ENCODE data around the gene RSPH9. TPM values are rescaled to one million over a fixed set of nuclear protein-coding genes. Genes with fewer than 3 reads are reported as not detected.

The RSPH9 gene, protein sequence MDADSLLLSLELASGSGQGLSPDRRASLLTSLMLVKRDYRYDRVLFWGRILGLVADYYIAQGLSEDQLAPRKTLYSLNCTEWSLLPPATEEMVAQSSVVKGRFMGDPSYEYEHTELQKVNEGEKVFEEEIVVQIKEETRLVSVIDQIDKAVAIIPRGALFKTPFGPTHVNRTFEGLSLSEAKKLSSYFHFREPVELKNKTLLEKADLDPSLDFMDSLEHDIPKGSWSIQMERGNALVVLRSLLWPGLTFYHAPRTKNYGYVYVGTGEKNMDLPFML
- 0.43 and 2.4 TPM in 2 replicates for total RNA-seq

DNA sequence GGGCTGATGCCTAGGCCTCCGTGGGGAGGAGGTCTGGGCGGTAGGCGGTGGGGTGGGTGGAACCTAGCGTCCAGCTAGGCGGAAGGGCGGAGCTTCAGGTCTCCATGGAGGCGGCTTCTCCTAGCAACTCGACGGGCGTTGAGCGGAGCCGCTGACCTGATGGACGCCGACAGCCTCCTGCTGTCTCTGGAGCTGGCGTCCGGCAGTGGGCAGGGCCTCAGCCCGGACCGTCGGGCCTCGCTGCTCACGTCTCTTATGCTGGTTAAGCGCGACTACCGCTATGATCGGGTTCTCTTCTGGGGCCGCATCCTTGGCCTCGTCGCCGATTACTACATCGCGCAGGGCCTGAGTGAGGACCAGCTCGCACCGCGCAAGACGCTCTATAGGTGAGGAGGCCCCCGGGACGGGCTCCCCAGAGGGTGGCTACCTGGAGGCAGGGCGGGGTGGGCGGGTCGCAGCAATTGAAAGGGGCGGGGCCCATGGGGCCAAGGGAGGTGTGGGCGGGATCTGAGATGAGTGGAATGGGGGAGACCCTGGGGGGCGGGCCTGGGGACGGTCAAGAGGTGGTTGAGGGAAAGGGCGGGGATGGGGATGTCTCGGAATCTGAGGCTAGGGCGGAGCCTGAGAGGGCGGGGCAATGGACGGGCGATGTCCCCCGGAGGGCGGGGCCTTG lies at the start of gene RSPH9:
Gene RSPH9, plus strand, starts transcription at position 97 of the 673 bp plus-strand sequence. Its CDS starts 63 bp downstream, at position 160.

DNA sequence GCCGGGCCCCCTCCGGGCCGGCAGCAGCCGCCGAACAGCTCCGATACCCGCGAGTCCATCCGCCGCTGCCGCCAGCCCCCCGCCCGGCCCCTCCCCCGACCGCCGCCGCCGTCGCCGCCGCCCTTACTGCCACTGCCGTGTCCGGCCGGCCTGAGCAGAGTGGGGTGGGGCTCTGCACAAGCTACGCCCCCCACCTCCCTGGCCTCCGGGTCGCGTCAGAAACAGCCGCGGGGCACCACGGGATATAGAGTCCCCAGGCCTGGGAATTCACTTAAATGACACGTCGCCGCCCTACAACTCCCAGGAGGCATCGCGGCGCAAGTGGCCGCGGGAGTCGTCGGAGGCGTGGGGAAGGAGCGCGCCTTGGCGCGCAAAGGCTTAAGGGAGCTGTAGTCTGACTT lies 15.7 kb upstream of the RSPH9 start, which contains the start of gene GTPBP2:
Gene GTPBP2, minus strand, starts transcription at position 161 of the 401 bp plus-strand sequence. Its CDS starts 102 bp downstream, at position 59.

GRCh38 chr6:43635387-43636307 lies 9.2 kb upstream of the RSPH9 start, which contains the start of gene MAD2L1BP:
Gene MAD2L1BP, plus strand, starts transcription at chr6:43635840. Its CDS starts 36 bp downstream, at chr6:43635876.

DNA sequence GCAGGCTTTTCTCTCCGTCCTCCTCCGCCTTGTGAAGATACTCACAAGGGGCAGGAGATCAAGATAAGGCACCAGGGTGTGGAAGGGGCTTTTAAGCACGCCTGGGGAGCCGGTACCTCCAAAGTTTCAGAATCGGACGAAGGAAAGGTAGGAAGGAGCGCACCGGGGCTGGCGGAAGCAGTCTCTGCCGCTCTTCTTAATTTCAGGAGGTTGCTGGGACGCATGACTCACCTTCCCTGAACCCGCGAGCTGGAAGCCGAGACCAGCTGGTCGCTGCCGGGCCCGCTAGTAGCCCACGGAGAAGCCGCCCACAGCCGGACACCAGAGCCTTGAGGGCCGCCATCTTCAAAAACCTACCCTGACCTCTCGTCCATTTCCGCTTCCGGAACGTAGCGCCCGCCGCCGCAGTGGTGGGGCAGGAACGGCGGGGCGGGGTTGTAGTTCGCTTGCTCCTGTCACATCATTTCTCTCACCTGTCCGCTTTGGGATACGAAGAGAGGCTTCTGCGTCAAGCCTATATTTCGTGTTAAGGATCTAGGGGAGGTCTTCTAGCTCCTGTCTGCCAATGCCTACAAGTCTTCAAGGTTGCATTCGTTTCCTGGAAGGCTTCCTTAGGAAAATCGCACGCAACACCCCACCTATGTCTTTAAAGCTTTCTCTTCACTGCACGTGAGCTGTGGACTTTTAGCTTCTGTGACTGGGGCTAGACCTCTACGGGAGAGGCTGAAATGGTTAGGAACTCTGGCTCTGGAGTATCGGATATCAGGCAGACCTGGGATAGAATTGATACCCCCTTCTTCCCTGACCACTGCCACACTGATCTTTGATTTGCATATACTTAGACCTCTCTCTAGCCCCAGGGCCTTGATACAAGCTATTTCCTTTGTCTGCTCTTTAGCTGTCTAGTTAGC lies 42.9 kb downstream of the RSPH9 start, which contains the start of gene MRPS18A:
Gene MRPS18A, minus strand, starts transcription at position 355 of the 911 bp plus-strand sequence. Its CDS starts 12 bp downstream, at position 343.

Other genes starting within 250 kb of the RSPH9 start
- gene ABCC10, start 217.5 kb upstream of the RSPH9 start, total RNA-seq, result 24.0 and 28.3 TPM in 2 replicates
- gene DLK2, start 189.5 kb upstream of the RSPH9 start, total RNA-seq, result 6.8 and 11.0 TPM in 2 replicates
- 19.0 and 19.6 TPM in 2 replicates for gene TJAP1, start 167.5 kb upstream of the RSPH9 start, total RNA-seq
- gene LRRC73, start 134.7 kb upstream of the RSPH9 start, total RNA-seq, result 0.54 and 2.0 TPM in 2 replicates
- 97.8 and 122 TPM in 2 replicates for gene YIPF3, start 128.1 kb upstream of the RSPH9 start, total RNA-seq
- gene POLR1C, start 127.9 kb upstream of the RSPH9 start, total RNA-seq, result 23.9 and 27.7 TPM in 2 replicates
- gene XPO5, start 69.0 kb upstream of the RSPH9 start, total RNA-seq, result 21.2 and 27.8 TPM in 2 replicates
- gene POLH, start 68.9 kb upstream of the RSPH9 start, total RNA-seq, result 16.5 and 31.4 TPM in 2 replicates
- gene GTPBP2, start 15.8 kb upstream of the RSPH9 start, total RNA-seq, result 46.6 and 55.4 TPM in 2 replicates
- 20.8 and 25.1 TPM in 2 replicates for gene MAD2L1BP, start 9.2 kb upstream of the RSPH9 start, total RNA-seq
- gene MRPS18A, start 42.8 kb downstream of the RSPH9 start, total RNA-seq, result 27.1 and 35.7 TPM in 2 replicates
- 26.4 and 41.6 TPM in 2 replicates for gene VEGFA, start 125.2 kb downstream of the RSPH9 start, total RNA-seq

All from placental epithelial cell (primary cell).